Activated CD4-positive, CD25-positive, alpha-beta regulatory T cell (primary cell): ENCODE measurements around the gene NGRN.

Source experiments
- DNase-seq, 4 experiments: peaks; one replicate each; lab custom pipeline; 2025; lab: John Stamatoyannopoulos, UW

The NGRN gene

GRCh38 chr15:90318591-90318990 lies 53.1 kb downstream of the NGRN start:
- DNase-seq = no peak

- peak; percentile 9 to 32 (median 18) for DNase-seq
Observed at GRCh38 chr15:90320062-90320884, 54.8 kb downstream of the NGRN start.

- DNase-seq = no peak
Observed at GRCh38 chr15:90320885-90321278, 55.4 kb downstream of the NGRN start.
